C4-2B (cell line): ENCODE measurements around the gene CACUL1.

Experiments
- CTCF ChIP-seq: fragments of 450-650 bp; conservative IDR thresholded peaks from 2 replicates; pipeline ENCODE4 v1.5.1; 2017; ENCODE audit warnings: mild to moderate bottlenecking
- ZFX ChIP-seq: fragments of 450-650 bp; IDR thresholded peaks from 2 replicates; pipeline ENCODE4 v1.6.1; 2017

DNA sequence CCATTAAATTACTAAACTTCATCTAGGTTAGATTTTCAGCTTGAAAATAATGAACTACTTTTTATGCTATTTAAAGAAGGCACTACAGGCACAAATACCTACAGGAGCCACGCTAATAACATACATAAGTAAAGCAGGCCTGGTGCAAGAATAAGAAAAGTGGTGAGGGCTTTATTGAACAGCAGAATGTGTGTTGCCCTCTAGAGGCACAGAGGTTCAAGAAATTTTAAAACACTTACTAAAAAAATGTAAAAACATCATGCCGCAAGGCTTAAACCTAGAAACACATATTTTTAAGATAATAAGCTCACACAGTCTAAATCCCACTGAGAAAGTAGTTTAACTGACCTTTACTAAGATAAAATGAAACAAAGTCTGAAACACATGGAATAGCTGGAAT is 20.3 kb downstream of the CACUL1 start:
- TF ChIP-seq CTCF (peak; percentile 57), ZFX (no peak)
